Esophagus squamous epithelium (tissue), 4 donors: ENCODE measurements around the gene ISG15.

Experiments
- POLR2A ChIP-seq, 4 donors: fragments of 450-650 bp; IDR thresholded peaks; one replicate each; pipeline ENCODE4 v1.6.1; 2017; ENCODE audit warnings: antibody characterized with exemption in 4 of 4, mild to moderate bottlenecking in 4 of 4, moderate library complexity in 3 of 4
- TF ChIP-seq, protein P1 (sequence below), 6 experiments: fragments of 450-650 bp in 4 of 6; fragments of 200-600 bp in 2 of 6; sonication (generic) in 2 of 6; IDR thresholded peaks; one replicate each; pipeline ENCODE4 v1.5.1; 2016 to 2019; ENCODE audit warnings: antibody characterized with exemption in 6 of 6, mild to moderate bottlenecking in 4 of 6, moderate library complexity in 4 of 6

DNA sequence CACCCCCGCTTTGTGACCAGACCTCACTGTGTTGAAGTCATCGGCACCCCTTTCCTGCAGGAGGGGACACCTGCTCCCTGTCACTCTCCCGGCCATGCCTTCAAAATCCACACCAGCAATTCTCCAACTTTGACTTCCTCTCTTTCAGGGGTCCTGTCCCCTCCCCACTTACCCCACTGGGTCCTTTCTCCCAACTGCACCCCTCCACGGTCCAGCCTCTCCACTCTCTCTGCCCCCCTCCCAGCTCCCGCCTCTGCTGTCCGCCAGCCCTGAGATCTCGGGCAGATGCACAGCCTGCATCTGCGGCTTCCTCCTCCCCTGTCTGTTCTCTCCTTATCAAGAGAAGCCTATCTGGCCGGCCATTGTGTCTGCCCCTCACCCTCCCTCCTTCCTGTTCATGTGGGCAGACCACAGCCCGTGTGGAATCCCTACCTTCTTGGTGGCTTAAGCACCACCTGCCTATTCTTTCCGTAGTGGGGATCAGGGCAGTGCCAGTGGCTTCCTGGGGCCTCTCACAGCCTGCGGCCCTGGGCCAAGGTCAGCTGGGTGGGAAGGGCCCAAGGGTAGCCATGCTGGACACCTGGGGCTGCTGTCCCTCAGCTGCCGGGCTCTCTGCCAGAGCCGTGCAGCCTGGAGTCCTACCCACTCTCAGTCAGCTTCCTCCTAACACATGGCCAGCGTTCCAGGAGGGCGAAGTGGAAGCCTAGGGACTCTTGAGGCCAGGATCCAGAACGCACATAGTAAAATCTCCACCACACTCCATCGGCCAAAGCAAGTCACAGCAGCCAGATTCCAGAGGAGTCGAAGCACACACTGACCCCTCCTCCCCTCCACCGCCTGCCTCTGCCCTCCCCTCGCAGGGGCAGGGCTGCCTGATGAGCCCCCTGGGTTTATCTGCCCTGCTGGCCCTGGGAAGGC lies 8.3 kb upstream of the ISG15 start:
- TF ChIP-seq, protein P1, sequence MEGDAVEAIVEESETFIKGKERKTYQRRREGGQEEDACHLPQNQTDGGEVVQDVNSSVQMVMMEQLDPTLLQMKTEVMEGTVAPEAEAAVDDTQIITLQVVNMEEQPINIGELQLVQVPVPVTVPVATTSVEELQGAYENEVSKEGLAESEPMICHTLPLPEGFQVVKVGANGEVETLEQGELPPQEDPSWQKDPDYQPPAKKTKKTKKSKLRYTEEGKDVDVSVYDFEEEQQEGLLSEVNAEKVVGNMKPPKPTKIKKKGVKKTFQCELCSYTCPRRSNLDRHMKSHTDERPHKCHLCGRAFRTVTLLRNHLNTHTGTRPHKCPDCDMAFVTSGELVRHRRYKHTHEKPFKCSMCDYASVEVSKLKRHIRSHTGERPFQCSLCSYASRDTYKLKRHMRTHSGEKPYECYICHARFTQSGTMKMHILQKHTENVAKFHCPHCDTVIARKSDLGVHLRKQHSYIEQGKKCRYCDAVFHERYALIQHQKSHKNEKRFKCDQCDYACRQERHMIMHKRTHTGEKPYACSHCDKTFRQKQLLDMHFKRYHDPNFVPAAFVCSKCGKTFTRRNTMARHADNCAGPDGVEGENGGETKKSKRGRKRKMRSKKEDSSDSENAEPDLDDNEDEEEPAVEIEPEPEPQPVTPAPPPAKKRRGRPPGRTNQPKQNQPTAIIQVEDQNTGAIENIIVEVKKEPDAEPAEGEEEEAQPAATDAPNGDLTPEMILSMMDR (IDR thresholded peaks at IDR 0.05) = no peak
- no peak for TF ChIP-seq POLR2A (IDR thresholded peaks at IDR 0.05)
